Measurements from ENCODE around the gene SLK.

SLK gene

DNA sequence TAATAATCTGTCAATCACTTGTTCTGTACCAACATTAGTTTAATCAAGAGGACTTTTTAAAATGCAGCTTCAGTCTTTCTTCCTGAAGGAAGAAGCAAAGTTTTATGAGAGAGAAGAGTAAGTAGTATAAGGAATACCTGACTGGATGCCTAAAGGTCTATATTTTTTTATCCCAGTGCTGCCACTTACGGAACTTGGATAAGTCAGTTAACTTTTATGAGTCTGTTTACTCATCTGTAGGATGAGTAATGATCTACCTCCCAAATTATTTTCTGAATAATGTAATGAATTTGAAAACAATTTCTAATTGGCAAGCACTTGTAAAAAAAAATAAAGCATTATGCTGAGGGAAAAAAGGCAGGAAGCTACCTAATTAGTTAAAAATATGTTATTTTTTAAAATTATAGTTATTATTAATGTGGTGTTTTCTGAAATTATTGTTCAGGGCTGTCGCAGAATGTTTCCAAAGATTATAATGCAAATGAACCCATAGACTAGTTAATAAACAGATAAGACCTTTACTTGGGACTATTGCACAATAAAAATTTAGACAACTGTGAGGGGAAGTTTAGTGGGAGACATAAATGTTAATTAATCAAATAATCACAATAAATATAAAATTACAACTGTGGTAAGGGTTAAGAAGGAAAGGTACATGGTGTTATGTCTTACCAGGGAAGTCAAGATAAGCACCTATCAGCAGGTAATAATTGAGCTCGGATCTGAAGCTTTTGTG lies 24.6 kb downstream of the SLK start:
- no peak for DNase-seq

DNA sequence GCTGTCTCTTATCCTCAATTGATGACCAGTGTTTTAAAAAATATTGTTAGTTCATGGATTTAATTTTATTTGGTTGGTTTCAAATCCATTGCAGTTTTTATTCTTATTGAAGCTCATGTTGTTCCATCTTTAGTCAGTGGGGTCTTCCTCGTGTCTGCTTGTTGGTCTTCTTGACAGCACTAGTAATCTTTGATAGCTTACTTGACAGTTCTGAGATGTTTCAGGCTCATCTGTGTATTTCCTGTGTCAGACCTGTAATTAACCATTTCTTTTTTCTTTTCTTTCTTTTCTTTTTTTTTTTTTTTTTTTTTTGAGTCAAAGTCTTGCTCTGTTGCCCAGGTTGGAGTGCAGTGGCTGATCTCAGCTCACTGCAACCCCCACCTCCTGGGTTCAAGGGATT lies 28.2 kb downstream of the SLK start:
- DNase-seq = no peak

DNA sequence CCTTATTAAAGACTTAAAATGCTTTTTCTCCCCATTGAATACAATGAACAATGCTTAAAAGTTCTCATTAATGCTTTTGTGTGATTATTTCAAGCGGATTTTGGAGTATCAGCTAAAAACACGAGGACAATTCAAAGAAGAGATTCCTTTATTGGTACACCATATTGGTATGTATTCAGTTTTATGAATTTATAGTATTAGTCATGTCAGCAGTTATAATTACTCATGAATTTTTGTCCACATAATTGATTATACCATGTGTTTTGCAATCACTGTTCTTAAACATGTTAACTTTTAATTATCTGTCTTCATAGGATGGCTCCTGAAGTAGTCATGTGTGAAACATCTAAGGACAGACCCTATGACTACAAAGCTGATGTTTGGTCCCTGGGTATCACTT lies 31.9 kb downstream of the SLK start:
- DNase-seq = no peak

DNA sequence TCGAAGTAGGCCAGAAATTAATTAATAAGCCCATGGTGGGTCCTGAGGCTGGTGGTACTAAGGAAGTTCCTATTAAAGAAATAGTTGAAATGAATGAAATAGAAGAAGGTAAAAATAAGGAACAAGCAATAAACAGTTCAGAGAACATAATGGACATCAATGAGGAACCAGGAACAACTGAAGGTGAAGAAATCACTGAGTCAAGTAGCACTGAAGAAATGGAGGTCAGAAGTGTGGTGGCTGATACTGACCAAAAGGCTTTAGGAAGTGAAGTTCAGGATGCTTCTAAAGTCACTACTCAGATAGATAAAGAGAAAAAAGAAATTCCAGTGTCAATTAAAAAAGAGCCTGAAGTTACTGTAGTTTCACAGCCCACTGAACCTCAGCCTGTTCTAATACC lies 36.0 kb downstream of the SLK start:
- no peak for DNase-seq

DNA sequence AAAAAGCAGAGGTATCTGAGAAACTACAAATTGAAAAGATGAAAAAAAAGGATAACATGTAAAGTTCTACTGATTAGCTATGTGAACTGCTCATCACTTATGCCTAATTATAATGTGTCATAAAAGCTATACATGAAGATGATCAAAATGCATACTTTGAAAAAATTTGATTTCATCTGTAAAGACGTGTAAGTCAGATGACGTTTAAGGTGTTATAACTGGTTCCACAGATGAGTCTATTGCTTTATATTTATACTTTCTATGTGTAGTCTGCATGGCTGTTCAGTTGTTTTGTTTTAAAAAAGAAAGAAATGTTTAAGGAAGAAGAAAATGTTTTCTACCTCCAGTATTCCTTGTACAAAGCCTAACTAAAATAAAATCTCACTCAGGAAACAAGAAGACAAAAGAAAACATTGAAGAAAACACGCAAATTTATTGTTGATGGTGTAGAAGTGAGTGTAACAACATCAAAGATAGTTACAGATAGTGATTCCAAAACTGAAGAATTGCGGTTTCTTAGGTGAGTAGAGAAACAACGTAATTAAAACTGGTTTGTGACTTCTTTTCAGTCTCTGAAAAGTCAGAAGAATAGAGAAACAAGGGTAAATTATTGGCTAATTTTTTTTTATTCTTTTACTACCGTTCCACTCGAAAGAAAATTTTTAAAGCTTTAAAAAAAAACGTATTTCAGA lies 38.4 kb downstream of the SLK start:
- DNase-seq = no peak

DNA sequence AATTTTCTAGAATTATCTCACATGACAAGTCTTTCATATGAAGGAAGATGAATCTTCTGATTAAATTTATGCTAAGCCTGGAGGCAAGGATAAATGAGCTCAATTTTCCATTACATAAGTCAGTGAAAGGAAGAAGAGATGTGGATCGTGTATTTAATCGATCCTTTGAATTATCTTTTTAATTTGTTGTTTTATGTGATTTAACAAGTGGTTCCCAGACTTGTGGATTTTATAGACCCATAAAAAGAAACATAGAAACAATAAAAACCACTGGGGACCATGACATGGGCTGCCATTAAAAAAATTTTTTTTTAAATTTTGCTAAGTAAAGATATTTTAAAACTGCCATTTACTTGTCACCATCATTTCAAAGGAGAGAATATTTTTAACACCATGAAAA lies 45.0 kb downstream of the SLK start:
- DNase-seq = no peak

DNA sequence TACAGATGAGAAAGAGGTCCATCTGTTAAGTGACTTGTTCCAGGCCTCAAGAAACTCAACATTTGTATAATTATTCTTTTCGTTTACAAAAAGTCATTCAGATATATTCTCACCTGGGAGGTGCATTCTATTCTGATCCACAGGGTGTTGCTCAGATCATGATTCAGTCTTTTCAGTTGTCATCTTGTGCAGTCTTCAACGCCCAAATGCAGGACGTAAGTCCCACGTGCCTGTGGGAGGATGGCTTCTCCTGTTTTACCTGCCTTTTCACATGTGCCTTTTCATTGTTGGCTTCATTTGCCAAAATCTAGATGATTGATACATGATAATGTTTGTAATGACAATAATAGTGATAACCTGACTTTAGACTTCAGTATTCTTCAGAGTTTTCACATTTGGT lies 46.5 kb downstream of the SLK start:
- no peak for DNase-seq

DNA sequence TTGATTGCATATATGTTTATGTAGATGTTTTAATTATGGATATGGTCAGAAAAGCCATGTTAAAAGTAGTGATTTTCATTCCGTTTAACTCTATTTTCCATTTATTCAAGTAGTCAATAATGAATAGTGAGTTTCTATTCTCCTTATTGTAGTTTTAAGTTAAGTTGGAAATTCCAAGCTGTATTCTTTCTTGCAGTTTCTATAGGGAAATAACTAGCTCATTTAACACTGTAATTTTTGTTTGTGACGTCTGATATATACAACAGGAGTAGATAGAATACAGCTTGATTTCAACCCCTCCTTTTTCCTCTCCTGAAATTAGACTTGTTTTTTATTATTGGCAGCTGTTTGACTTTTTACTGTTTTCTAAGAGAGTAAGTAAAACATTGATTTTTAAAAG lies 47.2 kb downstream of the SLK start:
- no peak for DNase-seq

DNA sequence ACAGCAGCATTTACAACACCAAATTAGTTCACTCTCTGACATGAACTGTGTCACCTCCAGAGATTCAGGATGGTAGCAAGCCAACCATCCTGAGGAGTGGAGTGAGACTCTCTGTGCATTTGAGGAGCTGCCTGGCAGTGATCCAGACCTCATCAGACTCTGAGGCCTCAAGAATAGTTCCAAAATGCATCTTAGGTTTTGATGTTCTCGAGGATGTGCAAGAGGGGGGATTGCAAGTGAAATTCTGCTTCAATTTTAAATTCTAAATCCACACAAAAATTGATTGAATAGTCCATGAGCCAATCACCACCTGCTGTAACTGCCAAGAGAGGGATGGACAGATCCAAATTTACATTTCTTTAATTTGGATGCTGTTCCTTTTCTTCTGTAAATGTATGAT lies 49.7 kb downstream of the SLK start:
- no peak for DNase-seq

DNA sequence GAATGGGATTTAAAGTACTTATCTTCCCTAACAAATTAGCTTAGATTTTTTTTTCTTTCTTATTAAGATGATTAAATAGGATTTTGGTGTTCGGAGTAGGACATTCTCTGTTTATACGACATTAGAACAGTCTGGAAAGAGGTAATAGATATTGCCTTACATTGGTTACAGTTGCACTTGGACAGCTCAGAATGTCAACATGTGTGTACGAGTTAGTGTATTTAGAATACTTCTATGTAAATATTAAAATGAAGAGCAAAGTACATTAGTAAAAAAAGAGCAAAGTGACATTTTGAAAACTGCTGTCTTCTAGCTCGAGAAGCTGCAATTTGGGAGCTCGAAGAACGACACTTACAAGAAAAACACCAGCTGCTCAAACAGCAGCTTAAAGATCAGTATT lies 51.5 kb downstream of the SLK start:
- DNase-seq = no peak

DNA sequence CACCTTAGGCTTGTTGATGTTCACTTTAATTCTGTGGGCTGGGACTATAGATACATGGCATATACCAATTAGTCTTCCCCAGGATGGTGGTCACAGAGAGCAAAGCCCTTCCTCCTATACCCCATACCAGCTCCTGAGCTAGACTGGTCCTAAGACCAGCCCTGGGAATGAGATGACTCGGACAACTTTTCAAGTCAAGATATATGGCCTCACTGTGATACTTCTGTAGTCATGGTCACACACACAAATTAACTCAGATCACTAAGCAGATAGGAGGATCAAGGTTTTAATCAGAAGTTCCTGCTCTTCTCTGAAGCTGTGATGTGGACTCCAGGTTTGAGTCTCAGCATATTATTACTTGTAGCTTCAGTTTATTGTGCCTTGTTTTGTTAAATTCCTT lies 53.1 kb downstream of the SLK start:
- no peak for DNase-seq

DNA sequence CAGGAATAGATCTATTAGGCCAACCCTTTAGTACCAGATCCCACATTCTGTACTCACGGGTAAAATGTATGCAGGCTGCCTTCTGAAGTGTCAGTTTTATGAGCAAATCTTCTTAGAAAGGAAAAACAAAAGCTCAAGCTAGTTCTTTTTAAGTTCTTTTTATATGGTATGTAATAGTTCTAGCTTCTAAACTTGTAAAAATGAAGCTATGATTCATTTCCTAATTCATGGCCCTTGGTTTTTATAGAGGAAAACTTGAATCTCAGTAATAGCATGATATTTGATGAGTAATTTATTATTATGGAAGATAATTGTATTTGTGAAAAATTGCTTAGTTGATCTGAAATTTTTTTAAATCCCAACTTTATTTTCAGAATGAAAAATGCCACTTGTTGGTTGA lies 54.3 kb downstream of the SLK start:
- DNase-seq = no peak

DNA sequence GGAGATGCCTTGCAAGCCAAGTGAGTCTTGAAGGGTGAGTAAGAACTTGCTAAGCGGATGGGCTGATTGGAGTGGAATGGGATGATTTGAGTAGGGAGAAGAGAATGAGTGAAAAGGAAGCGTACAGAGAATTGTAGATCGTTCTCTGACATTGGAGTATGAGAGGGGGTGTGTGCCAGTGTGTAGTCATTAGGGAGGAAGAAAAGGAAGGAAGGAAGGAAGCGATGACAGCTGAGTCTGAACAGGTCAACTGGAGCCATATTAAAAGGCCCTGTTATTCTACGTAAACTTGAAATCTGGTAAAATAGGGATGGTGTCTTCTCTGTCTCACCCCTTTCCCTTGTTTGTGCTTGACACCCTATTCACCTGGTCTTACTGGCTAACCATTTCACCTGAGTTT lies 55.1 kb downstream of the SLK start:
- DNase-seq = no peak

DNA sequence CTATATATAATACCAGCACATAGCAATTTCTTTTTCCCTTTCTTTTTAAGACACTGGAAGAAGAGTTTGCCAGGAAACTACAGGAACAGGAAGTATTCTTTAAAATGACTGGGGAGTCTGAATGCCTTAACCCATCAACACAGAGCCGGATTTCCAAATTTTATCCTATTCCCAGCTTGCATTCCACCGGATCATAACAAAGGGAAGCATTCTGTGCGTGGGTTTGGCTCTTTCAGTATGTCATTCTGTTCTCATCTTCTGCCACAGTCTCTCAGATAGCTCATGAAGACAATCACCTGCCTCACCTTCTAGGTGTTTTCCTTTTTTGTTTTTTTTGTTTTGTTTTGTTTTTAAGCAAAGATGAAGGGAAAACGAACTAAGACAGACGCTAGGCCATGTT lies 58.6 kb downstream of the SLK start:
- no peak for DNase-seq

DNA sequence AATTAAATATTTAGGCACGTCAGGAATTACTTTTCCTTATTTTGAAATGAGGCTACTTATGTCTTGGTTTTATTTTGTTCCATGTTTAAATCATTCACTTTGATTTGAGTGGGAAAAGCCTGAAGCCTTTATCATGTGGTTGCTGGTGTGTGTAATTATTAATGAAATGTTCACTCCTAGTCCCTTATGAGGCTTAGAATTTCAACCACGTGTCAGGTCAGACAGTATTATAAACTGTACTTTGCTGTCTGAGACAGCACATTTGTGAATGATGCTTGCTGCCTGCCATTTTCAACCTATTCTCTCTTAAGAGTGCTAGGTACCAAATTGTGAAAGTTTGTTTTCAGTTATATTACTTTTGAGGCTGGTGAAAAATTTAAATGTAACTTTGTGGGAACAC lies 59.8 kb downstream of the SLK start:
- DNase-seq = no peak

DNA sequence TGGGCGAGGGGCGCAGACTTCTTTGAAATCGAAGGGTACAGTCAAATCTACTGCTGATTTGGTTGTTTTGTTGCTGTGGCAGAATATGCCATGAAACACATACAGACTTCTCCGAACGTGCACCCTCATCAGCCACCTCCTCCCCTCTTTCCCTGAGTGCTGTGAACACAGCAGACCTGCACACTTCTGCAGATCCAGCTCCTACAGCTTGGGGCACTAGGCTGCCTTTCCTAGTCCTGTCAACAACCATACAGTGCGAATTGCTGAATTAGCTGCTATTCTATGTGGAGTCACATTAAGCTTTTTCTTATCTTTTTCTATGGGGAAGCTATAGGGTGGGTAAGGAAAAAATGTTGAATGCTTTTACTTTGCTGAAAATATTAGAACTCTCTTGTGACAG lies 61.2 kb downstream of the SLK start:
- no peak for DNase-seq

DNA sequence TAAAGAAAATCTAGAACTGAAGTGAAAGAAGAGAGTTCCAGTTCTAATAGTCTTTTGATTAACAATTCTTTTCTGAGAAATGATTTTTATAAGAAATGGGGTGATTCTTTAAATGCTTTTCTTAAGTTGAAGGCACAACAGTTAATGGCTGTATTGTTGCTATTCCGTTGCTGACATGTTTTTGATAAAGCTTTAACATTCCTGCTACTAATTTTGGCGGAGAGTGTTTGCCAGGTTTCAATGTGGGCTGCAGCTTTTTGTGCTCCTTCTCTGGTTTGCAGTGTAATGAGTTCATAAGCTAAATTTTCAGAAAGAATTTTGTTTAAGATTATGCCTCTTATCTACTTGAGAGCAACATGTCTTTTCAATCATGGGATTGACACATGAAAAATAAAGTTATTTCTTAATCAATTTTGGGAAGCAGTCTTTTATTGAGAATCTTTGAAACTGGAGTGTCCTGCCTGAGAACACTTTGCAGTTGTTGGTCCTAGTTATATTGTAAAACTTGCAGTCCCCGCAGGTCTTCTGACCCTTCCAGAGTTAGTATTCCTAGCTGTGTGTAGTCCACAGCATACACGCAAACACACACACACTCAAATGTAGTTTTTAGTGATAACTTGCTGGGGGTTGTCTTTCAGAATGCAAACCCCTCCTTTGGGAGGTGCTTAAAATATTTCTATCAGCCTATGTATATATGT lies 62.0 kb downstream of the SLK start:
- no peak for DNase-seq

DNA sequence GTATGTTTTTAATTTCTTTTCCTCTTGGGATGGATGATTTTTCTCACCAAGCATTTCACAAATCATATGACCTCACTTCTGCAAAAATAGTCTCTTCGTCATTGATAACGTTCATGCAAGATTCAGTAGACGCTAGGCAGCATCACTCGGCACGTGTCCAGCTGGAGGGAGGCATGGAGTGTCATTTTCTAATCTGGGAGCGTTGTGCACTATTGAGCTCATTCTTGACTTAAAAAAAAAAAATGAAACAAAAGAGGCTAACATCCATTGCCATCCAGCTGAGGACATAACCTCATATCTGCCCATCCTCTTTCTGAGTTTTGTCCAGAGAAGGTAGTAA lies 62.6 kb downstream of the SLK start:
- no peak for DNase-seq

DNA sequence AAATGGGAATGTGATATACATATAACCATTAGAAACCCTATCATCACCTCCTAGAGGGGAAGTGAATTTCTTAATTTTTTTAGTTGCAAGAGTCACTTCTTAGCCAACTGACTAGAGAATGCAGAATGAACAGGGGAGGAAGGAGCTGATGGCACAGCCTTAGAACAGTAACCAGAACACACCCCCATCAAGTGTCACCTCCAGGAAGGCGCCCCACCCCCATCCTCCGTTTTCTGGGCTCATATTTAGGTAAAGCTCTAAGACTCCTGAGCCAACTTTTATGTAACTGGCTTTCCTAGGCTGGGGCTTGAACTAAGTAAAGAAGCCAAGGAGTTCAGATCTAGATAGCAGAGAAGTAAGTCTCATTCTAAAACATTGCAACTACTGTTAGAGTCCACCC lies 64.7 kb downstream of the SLK start:
- no peak for DNase-seq

DNA sequence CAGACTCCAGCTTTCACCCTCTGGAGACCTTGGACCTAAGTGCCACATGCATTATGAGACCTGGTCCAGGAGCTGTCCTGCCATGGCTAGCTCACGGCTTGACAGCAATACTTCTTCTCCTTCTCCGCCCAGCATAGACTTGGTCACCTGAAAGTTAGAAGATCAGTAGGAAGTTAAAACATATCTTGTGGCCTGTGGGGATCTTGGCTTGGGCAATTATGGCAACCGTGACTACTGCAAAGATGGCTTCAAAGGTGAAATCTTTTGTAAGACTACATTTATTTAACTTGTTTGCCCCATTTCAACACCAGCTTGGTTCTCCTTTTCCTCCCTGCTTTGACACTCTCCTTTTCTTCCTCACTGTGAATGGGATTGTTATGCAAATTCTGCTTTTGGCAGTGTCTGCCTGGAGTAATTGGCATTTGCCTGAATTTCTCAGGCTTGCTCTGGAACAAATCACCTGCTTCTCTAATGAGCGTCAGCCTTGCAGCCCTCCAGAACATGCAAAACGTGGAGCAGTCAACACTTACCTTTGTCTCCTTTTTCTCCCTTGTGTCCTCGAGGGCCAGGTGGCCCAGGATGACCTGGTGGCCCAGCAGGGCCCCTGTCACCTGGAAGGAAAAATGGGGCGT lies 65.3 kb downstream of the SLK start:
- DNase-seq = no peak

DNA sequence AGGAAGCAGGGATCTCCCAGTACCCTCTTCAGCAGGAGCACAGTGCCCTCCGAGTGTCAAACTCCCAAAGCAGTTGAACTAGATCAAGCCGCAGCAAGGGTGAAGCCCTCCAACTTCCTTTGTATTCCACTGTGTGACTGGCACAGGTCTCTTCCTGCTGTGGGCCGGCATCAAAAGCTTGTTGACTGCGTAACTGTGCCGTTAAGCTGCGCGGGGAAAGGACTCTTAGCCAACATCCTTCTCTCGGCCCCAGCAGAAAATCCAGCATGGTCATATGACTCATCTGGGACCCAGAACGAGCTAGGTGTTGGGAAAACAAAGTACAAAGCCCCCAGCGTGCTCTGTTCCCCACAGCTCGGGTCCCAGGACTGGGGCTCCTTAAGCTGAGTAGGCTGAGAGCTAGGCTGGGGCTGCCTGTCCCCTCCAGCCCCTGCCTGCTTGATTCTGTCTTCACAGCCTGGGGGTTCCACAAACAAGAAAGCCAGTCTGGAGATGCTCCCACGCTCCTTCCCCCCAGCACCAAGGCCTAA lies 66.5 kb downstream of the SLK start:
- no peak for DNase-seq

DNA sequence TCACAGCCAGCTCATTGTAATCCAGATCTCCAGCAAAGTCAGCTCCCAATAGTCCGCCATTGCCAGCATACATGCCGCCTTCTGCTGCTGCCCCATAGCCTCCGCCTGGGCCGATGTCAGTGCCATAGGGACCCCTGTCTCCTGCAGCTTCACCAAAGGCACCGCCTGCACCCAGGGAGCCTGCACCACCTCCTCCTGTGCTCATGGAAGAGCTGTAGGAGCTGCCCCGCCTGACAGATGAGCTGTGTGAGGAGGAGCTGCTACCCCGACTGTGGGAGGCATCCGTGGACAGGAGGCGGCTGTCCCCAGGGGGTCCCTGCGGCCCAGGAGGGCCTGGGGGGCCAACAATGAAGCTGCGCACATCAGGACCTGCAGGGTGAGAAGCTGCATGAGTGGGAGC lies 67.0 kb downstream of the SLK start:
- no peak for DNase-seq

DNA sequence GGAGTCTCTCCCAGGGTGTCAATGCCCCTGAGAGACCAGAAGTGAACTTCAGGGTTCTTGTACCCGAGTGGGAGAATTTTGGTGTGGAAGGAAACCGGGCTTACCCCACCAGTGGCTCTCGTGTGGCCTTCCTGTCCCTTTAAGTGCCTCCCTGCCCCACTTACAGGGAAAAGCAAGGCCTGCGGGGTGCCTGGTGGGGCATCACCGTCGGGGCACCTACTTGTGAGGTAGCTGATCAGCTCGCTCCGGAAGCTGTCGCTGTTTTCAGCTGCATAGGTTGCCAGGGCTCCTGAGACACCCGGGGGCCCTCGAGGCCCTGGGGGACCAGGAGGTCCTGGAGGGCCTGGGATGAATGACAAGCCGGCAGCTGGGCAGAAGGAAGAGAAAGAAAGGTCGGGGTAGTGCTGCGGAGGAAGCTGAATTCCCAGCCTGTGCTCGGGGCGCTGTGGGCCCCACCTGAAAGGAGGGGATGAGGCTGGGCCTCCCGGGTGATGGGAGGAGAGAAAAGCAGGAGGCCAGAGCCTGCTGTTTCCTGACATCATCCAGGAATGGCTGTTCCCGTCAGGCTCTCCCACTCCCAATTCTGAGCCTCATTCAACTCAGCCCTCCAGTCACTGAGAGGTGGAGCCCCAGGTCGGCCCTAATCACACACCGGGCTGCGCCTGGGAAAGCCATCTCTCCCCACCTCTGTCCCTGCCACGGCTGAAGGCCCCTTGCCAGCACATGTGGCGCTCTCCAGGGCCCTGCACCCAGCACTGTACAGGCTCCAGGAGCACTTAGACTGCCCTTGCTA lies 67.7 kb downstream of the SLK start:
- DNase-seq = no peak

All from GDM1 (cell line).